NCI-H1930 (cell line): Measurements from ENCODE around the gene ABCG1.

ENCODE experiments used
- DNase-seq, 2 experiments: peaks; one replicate each; lab custom pipeline; 2025; lab: John Stamatoyannopoulos, UW

Gene ABCG1

GRCh38 chr21:42214081-42214750, 4.7 kb upstream of the ABCG1 start:
- no peak for DNase-seq

GRCh38 chr21:42214921-42215320, 4.0 kb upstream of the ABCG1 start:
- DNase-seq, result no peak

GRCh38 chr21:42215942-42216725, 2.8 kb upstream of the ABCG1 start:
- DNase-seq, result no peak

GRCh38 chr21:42216726-42217572, 2.0 kb upstream of the ABCG1 start:
- no peak for DNase-seq

- no peak for DNase-seq
Measured at GRCh38 chr21:42219606-42220137, 732 bp downstream of the ABCG1 start.

- DNase-seq, result no peak
Measured at GRCh38 chr21:42220138-42220701, 1.3 kb downstream of the ABCG1 start.

DNA sequence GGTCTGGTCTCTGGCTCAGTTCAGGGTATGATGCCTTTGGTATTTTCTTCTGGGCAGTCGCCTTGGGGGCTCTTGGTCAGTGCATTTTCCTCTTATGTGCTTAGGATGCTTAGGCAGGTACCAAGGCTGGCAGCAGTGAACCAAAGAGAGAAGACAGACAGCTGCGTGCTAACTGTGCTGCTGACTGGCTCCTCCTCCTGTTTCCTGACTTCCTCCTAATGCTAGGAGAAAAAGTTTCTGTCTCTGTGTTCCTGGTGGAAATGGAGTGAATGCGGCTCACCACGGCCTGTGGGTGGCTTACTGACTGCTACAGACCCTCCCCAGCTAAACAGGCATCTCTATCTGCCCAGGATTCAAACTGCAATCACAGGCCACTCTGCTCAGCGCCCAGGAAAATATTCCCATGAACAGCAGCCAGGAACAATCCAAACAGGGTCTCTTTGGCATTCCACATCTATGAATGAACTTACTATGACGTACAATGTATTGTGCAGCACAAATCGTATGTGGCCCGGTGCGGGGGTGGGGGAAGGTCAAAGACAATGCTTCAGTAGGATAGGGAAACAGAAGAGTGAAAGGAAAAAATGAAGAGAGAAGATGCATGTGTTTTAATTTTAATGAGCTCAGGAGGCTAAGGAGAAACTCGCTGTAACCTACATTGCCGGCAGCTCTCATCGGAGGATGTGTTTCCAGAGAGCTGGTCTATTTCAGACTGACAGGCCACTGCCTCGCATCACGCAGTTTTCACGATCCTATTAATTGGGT, 2.8 kb downstream of the ABCG1 start:
- no peak for DNase-seq

GRCh38 chr21:42222386-42222785, 3.4 kb downstream of the ABCG1 start:
- DNase-seq, result no peak

DNA sequence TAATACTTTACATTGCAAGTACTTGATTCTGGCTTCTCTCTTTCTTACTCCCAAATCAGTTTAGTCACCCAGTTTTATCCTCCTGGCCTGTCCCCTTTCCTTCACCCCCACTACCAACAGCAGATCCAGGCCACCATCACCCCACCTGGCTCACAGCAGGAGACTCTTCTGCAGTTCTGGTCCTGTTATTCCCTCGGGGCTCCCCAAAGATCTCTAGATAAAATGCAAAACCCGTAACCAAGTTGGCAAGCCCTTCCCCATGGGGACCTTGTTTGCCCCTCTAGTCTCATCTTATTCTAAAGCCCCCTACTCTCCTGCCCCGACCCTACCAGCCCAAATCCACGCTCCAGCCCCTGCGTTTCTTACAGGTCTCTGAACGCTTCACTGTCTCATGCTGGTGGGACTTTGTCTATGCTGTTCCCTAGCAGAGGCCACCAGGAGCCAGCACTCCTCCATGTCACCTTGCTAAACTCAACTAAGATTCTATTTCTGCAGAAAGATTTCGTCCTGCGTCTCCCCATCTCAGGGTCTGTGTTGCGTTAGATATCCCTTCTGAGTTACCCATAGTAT, 4.0 kb downstream of the ABCG1 start:
- DNase-seq, result no peak

DNA sequence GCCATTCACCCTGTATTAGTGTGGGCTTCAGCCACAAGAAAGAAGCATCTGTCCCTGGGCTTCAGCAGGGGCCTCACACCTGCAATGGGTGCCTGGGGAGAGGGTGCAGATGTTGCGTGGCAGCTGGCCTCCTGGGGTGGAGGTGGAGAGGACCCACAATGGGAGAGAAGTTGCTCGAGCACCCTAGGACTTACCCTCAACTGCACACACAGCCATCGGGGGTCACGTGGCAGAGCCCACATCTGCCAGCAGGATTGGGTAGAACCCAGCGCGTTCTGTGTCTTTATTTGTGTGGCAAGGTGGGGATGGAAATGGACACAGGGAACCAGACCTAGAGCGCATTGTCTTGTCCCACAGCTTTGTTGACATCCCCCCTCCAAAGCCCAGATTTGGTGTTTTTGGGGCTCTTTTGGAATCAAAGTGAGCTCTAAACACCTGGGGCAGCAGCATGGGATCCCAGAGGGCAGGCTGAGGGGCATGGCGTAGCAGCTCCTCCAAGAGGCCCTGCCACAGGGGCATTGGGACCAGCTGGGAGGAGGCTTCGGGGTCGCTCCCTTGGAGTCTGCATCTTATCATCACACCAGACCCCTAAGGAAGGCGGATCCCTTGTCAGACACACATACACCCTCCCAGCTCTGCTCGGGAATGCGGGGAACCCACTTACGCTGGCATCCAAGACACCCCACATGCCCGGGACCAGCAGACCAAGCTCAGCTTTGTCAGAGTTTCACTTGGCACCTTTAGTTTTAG, 5.1 kb downstream of the ABCG1 start:
- no peak for DNase-seq

GRCh38 chr21:42225042-42225441, 6.1 kb downstream of the ABCG1 start:
- no peak for DNase-seq

GRCh38 chr21:42225571-42226155, 6.7 kb downstream of the ABCG1 start:
- no peak for DNase-seq

- no peak for DNase-seq
Measured at GRCh38 chr21:42226626-42227025, 7.7 kb downstream of the ABCG1 start.

GRCh38 chr21:42227909-42228708, 9.2 kb downstream of the ABCG1 start:
- DNase-seq, result no peak

DNA sequence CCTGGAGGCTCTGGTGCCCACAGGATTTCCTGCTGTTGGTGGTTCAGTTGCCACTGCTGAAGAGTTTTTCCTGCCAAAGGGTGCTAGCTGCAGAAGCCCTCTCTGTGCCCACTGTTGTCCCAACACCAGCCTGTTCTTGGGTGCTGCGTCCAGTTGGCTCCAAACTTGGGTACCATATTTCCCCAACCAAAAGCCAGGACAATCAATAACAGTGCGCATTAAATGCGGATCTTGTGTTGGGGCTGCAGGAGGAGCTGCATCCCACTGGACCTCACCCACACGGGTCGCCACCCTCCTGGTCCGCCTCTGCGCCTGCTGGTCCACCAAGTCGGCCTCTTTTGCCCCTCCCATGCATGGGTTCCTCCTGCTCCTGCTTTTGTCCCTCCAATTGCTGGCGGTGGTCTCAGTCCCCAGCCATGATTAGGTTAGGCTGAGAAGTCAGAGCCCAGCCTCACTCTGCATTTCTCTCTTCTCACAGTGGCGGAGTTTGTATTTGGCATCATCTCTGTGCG, 9.8 kb downstream of the ABCG1 start:
- DNase-seq, result no peak

- DNase-seq, result no peak
Measured at GRCh38 chr21:42229676-42230075, 10.7 kb downstream of the ABCG1 start.

GRCh38 chr21:42230178-42230577, 11.2 kb downstream of the ABCG1 start:
- no peak for DNase-seq

GRCh38 chr21:42230636-42231035, 11.7 kb downstream of the ABCG1 start:
- DNase-seq, result no peak

DNA sequence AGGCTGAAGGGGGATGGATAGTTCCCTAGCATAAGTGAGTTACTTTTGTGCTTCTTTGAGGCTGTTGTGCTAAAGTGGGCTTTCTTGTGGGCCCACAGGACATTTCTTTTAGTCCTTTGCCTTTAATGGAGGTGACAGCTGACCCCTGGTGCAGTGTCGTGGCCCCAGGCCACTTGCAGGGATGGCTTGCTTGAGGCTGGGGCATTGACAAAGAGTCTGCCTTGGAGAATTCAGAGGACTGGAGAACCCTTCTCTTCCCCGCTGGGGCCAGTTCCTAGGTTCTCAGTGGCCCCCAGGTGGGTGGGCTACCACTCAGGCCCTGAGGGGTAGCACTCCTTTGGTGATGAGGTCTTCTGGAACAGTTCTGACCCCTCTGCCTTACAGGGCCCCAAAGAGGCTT, 12.8 kb downstream of the ABCG1 start:
- DNase-seq, result no peak
